Measurements from ENCODE around the gene MDFI. TPM values are rescaled to one million over a fixed set of nuclear protein-coding genes. Genes with fewer than 3 reads are reported as not detected.
A peak's percentile ranks its signal among the peaks of the same experiment; 100 is the strongest.

Gene MDFI
- total RNA-seq, 1 donor from 2014 or later, result 149 TPM

- no peak overlapping the region for H3K4me3 Mint-ChIP-seq
- TF ChIP-seq CTCF (IDR thresholded peaks at IDR 0.05; ENCODE audit: unreplicated experiment), result no peak
These were observed 56.7 kb downstream of the MDFI start for GRCh38 chr6:41694815-41695526.

GRCh38 chr6:41695825-41696224, 57.6 kb downstream of the MDFI start:
- Mint-ChIP-seq H3K9me3 (no peaks in the 10 kb centered on the region), H3K36me3 (no peaks in the 10 kb centered on the region), H3K27ac (no peak overlapping the region), H3K27me3 (ENCODE audit: low read depth) (no peaks in the 10 kb centered on the region), H3K4me3 (no peak overlapping the region), H3K4me1 (peaks cover 16% of the 10 kb centered on the region)
- DNase-seq (ENCODE audit: low spot score in 2 of 2, unreplicated experiment in 2 of 2), result no peak
- no peak for TF ChIP-seq CTCF (IDR thresholded peaks at IDR 0.05; ENCODE audit: unreplicated experiment)

More at GRCh38 chr6:41694815-41695526, 56.7 kb downstream of the MDFI start:
- H3K4me1 Mint-ChIP-seq, result peaks cover 14% of the 10 kb centered on the region
- no peak overlapping the region for H3K27ac Mint-ChIP-seq
- H3K9me3 Mint-ChIP-seq, result no peaks in the 10 kb centered on the region
- no peaks in the 10 kb centered on the region for H3K36me3 Mint-ChIP-seq
- peaks cover 3% of the 10 kb centered on the region for H3K27me3 Mint-ChIP-seq (ENCODE audit: low read depth)
- no peak for DNase-seq (ENCODE audit: low spot score in 2 of 2, unreplicated experiment in 2 of 2)

- no peaks in the 10 kb centered on the region for H3K36me3 Mint-ChIP-seq
- H3K4me1 Mint-ChIP-seq, result peaks cover 22% of the 10 kb centered on the region
- H3K27me3 Mint-ChIP-seq (ENCODE audit: low read depth), result no peaks in the 10 kb centered on the region
- DNase-seq (ENCODE audit: low spot score in 2 of 2, unreplicated experiment in 2 of 2), result no peak
- no peak overlapping the region for H3K4me3 Mint-ChIP-seq
- peak overlapping the region; percentile 25 for H3K27ac Mint-ChIP-seq
- H3K9me3 Mint-ChIP-seq, result no peaks in the 10 kb centered on the region
- TF ChIP-seq CTCF (IDR thresholded peaks at IDR 0.05; ENCODE audit: unreplicated experiment), result no peak
These were observed 58.5 kb downstream of the MDFI start for GRCh38 chr6:41696788-41697187.

GRCh38 chr6:41697861-41698781, 59.9 kb downstream of the MDFI start:
- no peak for DNase-seq (ENCODE audit: low spot score in 2 of 2, unreplicated experiment in 2 of 2)

GRCh38 chr6:41699063-41699462, 60.8 kb downstream of the MDFI start:
- Mint-ChIP-seq H3K9me3 (no peaks in the 10 kb centered on the region), H3K27ac (peak overlapping the region; percentile 39), H3K4me3 (no peak overlapping the region), H3K27me3 (ENCODE audit: low read depth) (peaks cover 3% of the 10 kb centered on the region), H3K4me1 (peaks cover 22% of the 10 kb centered on the region), H3K36me3 (no peaks in the 10 kb centered on the region)
- no peak for TF ChIP-seq CTCF (IDR thresholded peaks at IDR 0.05; ENCODE audit: unreplicated experiment)
- no peak for DNase-seq (ENCODE audit: low spot score in 2 of 2, unreplicated experiment in 2 of 2)

More at GRCh38 chr6:41697861-41698781, 59.9 kb downstream of the MDFI start:
- Mint-ChIP-seq H3K27me3 (ENCODE audit: low read depth) (no peaks in the 10 kb centered on the region), H3K9me3 (no peaks in the 10 kb centered on the region), H3K36me3 (no peaks in the 10 kb centered on the region), H3K4me1 (peaks cover 22% of the 10 kb centered on the region), H3K27ac (peak overlapping the region; percentile 94), H3K4me3 (no peak overlapping the region)
- no peak for TF ChIP-seq CTCF (IDR thresholded peaks at IDR 0.05; ENCODE audit: unreplicated experiment)
